NCI-H2107 (cell line): Measurements from ENCODE around the gene C19orf12.

Experiments used
- DNase-seq: peaks from one replicate; lab custom pipeline; 2025; lab: John Stamatoyannopoulos, UW

The C19orf12 gene

DNA sequence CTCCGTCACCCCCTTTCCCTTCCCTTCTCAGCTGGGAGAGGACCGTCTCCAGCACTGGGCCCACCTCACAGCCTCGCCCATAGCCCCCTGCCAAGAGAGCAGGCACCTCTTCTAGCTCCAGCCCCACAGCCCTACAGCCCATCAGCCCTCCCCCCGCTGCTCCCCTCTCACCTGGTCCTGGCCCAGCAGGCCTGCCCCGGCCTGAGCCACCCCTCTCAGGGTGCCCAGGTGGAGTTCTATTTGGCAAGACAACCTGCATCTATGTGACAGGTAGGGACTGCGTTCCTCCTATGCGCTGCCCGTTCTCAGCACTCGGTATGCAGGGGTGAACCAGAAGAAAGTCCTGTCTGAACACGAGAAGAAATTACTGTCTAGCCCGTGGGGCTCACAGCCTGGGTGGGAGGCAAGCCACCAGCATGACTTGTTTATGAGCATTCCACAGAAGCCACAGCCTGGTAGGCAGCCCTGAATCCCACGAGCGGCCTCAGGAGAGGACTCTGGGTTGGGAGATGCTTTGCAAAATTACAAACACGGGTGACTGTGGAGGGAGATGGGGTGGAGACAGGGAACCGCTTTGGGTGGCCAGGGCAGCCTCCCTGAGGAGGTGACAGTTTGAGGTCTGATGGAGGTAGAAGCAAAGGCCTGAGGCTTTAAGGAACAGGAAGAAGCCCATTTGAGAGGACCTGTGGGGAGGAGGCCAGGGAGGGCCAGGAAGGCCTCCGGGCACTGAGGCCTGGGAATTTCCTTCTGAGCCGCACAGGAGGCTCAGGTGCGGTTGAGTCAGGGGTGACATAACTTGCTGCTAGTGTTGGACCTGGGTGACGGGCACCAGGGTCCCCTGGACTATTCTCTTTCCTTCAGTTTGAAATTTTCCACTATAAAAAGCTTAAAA lies 51.0 kb downstream of the C19orf12 start:
- no peak for DNase-seq

- DNase-seq = no peak
These were observed 52.3 kb downstream of the C19orf12 start for GRCh38 chr19:29662604-29663404.

DNA sequence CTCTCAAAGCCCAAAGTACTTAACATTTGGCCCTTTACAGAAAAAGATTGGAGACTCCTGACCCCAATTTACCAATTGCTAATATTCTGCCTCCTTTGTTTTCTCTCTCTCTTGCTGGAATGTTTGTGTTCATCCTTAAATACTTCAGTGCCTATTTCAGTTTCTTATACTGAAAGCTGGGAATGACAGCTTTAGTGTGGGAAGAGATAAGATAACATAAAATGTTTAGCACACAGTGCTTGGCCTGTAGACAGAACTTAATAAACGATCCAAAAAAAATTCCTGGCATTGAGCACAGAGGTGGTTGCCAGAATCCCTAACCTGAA lies 52.8 kb downstream of the C19orf12 start:
- no peak for DNase-seq

- no peak for DNase-seq
These were observed 54.2 kb downstream of the C19orf12 start for GRCh38 chr19:29660835-29661234.

DNA sequence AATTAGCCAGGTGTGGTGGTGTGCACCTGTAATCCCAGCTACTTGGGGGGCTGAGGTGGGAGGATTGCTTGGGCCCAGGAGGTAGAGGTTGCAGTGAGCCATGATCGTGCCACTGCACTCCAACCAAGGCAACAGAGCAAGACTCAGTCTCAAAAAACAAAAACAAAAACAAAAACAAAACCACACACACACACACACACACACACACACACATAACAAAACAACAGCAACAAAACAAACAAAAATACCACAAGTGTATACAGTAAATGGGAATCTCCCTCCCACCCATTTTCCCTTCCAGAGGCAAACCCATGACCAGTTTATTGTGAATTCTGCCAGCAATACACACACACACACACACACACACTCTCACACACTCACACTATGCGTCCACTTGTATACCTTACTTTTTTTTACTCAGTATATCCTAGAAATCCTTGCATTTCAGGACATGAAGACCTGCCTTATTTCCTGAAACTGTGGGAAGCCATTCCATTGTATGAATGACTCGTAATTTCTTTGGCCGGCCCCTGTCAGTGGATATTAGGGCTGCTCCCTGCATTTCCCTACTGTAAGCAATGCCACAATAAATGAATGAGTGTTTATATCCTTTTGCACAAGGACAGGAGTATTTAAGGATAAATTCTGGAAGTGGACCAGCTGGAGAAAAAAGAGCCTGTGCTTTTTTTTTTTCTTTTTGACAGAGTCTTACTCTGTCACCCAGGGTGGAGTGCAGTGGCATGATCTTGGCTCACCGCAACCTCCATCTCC lies 56.7 kb downstream of the C19orf12 start:
- no peak for DNase-seq

- DNase-seq = no peak
These were observed 59.3 kb downstream of the C19orf12 start for GRCh38 chr19:29655648-29656335.

DNA sequence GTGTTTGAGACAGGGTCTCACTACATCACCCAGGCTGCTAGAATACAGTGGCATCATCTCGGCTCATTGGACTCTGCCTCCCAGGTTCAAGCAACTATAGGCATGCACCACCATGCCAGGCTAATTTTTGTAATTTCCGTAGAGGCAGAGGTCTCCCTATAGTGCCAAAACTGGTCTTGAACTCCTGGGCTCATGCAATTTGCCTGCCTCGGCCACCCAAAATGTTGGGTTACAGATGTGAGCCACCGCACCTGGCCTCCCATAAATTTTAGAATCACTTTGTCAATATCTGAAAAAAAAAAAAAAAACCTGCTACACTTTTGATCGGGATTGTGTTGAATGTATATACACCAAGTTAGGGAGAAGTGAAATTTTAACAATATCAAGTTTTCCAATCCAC lies 61.7 kb downstream of the C19orf12 start:
- no peak for DNase-seq

GRCh38 chr19:29651622-29652394 lies 63.3 kb downstream of the C19orf12 start:
- no peak for DNase-seq

DNA sequence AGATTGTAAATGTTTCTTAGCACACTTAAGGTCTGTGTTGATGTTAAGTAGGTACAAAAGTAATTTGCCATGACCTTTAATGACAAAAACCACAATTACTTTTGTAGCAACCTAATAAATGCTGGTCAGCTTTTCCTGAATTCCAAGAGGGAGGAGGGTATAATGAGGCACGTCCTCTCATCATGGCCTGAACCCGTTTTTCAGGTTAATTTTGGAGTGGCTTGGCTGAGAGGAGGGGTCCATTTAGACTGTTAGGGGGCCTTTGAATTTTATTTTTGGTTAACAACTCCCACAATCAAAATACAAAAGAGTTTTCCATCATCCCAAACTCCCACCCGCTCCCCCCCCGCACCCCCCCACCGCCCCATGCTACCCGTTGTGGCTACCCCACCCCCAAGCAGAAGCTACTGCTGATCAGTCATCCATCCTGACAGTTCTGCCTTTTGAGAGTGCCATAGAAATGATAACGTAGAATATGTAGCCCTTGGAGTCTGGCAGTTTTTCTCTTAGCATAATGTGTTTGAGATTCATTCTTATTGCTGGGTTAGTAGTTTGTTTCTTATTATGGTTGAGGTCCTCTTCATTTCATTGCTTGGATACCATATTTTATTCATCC lies 64.2 kb downstream of the C19orf12 start:
- no peak for DNase-seq
